GM12872 (cell line): ENCODE measurements around the gene ASB1.

Experiments
- TF ChIP-seq, protein P1 (sequence below): IDR thresholded peaks from 3 replicates; pipeline ENCODE4 v1.5.1; 2011; ENCODE audit warnings: low read depth, mild to moderate bottlenecking, low read length, moderate library complexity; ENCODE audit not compliant: insufficient read depth

ASB1 gene

DNA sequence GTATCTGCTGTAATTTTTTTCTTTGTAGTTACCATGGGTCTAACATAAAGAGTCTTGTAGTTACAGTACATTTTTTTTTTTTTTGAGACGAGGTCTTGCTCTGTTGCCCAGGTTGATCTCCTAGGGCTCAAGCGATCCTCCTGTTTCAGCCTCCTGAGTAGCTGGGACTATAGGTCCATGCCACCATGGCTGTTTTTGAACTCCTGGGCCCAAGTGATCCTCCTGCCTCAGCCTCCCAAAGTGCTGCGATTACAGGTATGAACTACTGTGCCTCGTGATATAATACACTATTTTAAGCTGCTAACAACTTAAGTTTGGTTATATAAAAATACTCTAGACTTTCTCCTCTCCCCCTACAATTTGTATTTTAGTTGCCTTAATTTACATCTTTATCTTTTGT lies 46.3 kb downstream of the ASB1 start:
- TF ChIP-seq, protein P1, sequence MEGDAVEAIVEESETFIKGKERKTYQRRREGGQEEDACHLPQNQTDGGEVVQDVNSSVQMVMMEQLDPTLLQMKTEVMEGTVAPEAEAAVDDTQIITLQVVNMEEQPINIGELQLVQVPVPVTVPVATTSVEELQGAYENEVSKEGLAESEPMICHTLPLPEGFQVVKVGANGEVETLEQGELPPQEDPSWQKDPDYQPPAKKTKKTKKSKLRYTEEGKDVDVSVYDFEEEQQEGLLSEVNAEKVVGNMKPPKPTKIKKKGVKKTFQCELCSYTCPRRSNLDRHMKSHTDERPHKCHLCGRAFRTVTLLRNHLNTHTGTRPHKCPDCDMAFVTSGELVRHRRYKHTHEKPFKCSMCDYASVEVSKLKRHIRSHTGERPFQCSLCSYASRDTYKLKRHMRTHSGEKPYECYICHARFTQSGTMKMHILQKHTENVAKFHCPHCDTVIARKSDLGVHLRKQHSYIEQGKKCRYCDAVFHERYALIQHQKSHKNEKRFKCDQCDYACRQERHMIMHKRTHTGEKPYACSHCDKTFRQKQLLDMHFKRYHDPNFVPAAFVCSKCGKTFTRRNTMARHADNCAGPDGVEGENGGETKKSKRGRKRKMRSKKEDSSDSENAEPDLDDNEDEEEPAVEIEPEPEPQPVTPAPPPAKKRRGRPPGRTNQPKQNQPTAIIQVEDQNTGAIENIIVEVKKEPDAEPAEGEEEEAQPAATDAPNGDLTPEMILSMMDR = no peak

DNA sequence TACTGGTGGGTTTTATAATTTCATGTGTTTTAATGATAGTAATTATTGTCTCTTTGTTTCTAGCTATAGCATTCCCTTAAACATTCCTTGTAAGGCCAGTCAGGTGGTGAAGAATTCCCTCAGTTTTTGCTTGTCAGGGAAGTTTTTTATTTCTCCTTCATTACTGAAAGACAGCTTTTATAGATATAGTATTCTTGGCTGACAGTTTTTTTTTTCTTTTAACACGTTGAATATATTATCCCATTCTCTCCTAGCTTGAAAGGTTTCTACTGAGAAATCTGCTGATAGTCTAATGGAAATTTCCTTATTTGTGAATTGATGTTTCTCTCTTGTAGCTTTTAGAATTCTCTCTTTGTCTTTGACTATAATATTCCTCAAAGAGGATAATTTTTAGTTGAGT lies 46.8 kb downstream of the ASB1 start:
- TF ChIP-seq, protein P1 = no peak

DNA sequence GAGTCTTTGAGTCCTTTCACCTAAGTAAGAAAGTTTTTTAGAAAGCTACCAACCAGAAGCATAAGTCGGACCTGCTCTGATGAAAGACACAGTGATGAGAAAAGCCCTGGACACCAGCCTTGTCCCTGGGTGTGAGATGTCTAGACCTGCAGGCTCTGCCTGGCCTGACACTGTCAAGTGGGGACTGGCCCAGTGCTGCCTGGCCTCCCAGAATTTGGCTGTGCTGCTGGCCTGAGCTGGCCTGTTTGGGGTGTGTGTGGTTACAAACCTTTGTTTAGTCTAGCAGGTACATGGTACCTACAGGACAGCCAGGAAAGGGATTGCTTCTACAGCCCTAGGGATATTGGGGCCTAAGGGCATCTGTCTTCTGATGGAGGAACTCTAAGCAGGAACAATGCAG lies 48.3 kb downstream of the ASB1 start:
- TF ChIP-seq, protein P1 = no peak

DNA sequence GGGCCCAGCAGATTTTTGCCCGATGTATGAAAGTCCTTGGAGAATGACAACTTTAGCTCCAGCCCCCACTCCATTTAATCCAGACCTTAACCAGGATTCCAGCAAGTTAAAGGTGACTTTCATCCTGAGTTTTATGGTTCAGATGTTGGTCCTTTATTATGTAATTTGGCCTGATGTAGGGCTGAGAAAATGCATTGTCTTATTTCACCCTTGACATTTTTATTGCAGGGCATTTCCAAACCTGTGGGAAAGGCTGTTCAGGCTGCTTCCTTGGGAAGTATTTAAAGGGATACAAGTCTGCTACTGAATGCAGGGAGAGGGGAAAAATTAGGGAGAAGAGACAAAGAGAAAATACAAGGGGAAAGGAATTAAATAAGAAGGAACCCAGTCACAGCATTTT lies 48.8 kb downstream of the ASB1 start:
- TF ChIP-seq, protein P1 = no peak

DNA sequence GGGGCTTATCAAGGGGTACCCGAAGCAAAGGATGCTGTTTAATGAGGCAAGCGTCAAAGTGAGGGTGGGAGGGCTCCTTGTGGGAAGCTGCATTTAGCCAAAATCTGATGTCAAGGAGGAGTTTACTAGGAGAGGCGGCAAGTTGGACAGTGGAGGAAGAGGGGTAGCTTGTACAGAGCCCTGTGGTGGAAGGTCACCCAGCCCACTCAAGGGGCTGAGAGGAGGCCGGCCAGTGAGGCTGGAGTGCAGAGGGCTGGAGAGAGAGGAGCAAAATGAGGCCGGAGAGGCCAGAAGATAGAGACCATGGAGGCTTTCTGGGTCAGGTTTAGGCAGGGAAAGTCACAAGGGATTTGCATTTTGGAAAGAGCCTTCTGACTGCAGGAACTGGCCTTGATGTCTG lies 49.5 kb downstream of the ASB1 start:
- TF ChIP-seq, protein P1 = no peak

DNA sequence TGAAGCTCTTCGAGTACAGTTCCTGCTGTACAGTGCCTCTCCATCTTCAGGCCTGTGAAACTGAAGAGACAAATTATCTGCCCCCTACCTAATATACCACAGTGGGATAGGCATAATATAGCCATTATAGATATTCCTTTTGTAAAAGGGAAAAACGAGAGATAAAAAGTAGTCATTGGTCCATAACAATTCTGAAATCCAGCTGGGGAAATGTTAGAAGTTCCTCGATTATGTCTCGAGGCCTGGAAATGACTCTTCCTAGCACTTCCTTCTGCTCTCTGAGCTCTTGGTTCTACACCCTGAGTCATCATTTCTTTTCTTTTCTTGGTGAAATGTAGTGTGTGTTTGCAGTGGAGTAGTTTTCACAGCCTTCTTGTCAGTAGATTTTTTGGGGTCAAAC lies 51.5 kb downstream of the ASB1 start:
- TF ChIP-seq, protein P1 = no peak

DNA sequence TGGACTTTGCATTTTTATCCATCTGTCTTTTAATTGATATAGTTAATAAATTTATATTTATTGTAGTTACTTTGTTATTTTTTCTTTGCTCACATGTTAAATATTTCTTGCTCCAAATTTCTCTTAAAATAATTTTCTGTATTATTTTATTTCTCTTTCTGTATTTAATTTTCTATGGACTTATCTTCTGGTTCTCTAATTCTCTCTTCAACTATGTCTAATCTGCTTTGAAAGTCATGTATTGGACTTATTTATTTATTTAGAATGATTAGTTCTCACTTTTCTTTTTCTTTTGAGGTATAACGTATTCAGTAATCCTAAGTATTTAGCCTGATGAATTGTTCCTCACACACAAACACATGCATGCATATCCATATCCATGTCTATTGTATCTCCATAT lies 53.1 kb downstream of the ASB1 start:
- TF ChIP-seq, protein P1 = no peak

DNA sequence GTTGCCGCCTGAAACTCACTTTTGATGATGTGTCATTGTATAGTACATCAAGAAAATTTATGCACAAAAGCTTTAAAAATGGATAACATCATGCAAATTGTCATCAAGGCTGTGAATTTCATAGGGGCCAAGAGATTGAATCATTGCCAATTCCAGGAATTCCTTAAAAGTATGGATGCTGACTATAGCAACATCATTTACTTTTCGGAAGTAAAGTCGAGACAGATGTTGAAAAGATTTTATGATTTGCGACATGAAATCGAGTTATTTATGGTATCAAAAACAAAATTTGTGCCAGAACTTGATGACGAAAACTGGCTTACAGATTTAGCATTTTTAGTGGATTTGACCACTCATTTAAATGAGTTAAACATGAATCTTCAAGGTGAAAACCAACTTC lies 56.3 kb downstream of the ASB1 start:
- TF ChIP-seq, protein P1 = no peak
